ENCODE data around the gene CDKN1A. TPM values are rescaled to one million over a fixed set of nuclear protein-coding genes. Genes with fewer than 3 reads are reported as not detected.

Gene CDKN1A
- total RNA-seq = 100 to 1,000 TPM in 4 of 6 donors, 10 to 100 TPM in 2; 61.8 to 186 (median 127) TPM

DNA sequence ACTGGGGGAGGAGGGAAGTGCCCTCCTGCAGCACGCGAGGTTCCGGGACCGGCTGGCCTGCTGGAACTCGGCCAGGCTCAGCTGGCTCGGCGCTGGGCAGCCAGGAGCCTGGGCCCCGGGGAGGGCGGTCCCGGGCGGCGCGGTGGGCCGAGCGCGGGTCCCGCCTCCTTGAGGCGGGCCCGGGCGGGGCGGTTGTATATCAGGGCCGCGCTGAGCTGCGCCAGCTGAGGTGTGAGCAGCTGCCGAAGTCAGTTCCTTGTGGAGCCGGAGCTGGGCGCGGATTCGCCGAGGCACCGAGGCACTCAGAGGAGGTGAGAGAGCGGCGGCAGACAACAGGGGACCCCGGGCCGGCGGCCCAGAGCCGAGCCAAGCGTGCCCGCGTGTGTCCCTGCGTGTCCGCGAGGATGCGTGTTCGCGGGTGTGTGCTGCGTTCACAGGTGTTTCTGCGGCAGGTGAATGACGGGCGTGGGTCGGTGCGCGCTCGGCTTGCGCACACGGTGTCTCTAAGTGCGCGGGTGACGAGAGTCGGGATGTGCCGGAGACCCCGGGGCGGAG lies at the start of gene CDKN1A:
Gene CDKN1A (plus strand): TSS at position 227 of the 555 bp plus-strand sequence. CDS start 5,388 bp downstream, outside the sequence.
- Histone ChIP-seq H3K27ac (peak within 1 kb of the TSS; percentile 97 to 100 (median 98)), H3K4me3 (peak within 1 kb of the TSS; percentile 61 to 95 (median 80)), H3K27me3 (no peaks in the 10 kb centered on the region), H3K9me3 (no peaks in the 10 kb centered on the region), H3K4me1 (peaks cover 35 to 55% (median 43%) of the 10 kb centered on the region in 4 donors), H3K36me3 (peaks cover 0 to 13% (median 4%) of the 10 kb centered on the region in 4 donors)
- peak; percentile 98 to 100 (median 100) for TF ChIP-seq POLR2A (IDR thresholded peaks at IDR 0.05)
- TF ChIP-seq, protein P1, sequence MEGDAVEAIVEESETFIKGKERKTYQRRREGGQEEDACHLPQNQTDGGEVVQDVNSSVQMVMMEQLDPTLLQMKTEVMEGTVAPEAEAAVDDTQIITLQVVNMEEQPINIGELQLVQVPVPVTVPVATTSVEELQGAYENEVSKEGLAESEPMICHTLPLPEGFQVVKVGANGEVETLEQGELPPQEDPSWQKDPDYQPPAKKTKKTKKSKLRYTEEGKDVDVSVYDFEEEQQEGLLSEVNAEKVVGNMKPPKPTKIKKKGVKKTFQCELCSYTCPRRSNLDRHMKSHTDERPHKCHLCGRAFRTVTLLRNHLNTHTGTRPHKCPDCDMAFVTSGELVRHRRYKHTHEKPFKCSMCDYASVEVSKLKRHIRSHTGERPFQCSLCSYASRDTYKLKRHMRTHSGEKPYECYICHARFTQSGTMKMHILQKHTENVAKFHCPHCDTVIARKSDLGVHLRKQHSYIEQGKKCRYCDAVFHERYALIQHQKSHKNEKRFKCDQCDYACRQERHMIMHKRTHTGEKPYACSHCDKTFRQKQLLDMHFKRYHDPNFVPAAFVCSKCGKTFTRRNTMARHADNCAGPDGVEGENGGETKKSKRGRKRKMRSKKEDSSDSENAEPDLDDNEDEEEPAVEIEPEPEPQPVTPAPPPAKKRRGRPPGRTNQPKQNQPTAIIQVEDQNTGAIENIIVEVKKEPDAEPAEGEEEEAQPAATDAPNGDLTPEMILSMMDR (IDR thresholded peaks at IDR 0.05) = peak in 5 of 6 experiments; percentile 29 to 63 (median 51)
- peak; percentile 98 to 99 for TF ChIP-seq POLR2AphosphoS5 (IDR thresholded peaks at IDR 0.05)
- peak in 2 of 4 donors; percentile 57 to 87 for TF ChIP-seq EP300 (IDR thresholded peaks at IDR 0.05)
- peak; percentile 96 to 98 for DNase-seq
- ATAC-seq (ENCODE audit: low FRiP score in 2 of 2) = peak; percentile 88 to 91
- WGBS, 2 donors = 0 to 1% methylated on average over 5 to 28 of the region's 63 CpGs

DNA sequence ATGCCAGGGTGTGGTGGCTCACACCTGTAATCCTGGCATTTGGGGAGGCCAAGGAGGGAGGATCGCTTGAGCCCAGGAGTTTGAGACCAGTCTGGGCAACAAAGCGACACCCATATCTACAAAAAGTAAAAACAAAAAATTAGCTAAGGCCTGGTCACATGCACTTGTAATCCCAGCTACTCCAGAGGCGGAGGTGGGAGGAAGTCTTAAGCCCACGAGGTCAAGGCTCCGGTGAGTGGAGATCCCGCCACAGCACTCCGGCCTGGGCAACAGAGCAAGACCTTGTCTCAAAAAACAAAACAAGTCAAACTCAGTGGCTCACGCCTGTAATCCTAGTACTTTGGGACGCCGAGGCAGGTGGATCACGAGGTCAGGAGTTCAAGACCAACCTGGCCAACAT lies 48.7 kb upstream of the CDKN1A start:
- no peak for ATAC-seq (ENCODE audit: low FRiP score in 2 of 2)
- 91 to 97% methylated on average over 10 to 11 of the region's 11 CpGs for WGBS, 2 donors
- Histone ChIP-seq H3K4me3 (no peak overlapping the region), H3K36me3 (no peaks in the 10 kb centered on the region), H3K4me1 (peaks cover 23 to 39% (median 29%) of the 10 kb centered on the region in 4 donors), H3K9me3 (no peaks in the 10 kb centered on the region), H3K27me3 (no peaks in the 10 kb centered on the region), H3K27ac (peak overlapping the region in 3 of 4 donors; percentile 36 to 80 (median 72))
- TF ChIP-seq POLR2AphosphoS5 (IDR thresholded peaks at IDR 0.05) = no peak
- no peak for TF ChIP-seq POLR2A (IDR thresholded peaks at IDR 0.05)
- TF ChIP-seq, protein P1 (IDR thresholded peaks at IDR 0.05) = no peak
- no peak for TF ChIP-seq EP300 (IDR thresholded peaks at IDR 0.05)
- no peak for DNase-seq

DNA sequence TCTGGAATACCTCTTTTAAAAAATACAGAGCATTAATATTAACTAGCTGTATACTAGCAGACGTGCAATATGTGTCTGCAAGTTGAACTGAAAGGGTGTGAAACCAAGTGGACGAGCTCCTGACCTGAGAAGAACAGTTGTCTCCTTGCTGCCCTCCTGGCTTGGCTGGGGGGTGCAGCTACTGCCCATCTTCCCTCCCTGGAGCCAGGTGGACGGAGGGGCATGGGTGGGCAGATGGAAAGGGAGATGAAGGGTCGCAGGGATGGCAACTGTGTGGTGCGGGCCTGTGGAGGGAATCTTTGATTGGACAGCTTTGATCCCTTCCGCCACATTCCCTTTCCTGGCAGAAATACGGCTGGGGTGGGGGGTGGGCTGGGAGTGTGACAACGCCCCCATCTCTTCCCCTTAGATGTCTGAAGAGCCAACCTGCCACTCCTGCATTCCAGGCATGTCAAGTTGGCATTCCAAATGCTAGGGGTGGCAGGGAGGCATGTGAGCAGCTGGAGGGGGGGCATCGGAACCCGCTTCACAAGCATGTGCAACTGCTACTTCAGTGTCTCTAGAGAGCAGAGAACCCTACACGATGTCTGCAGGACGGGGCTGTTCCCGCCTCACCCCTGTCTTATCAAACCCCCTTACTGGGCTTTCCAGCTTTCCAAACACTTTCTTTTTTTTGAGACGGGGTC lies 47.0 kb upstream of the CDKN1A start:
- DNase-seq (no peak), ATAC-seq (ENCODE audit: low FRiP score in 2 of 2) (peak in 1 of 2 donors; percentile 54)
- Histone ChIP-seq H3K27ac (no peak overlapping the region), H3K4me1 (peaks cover 23 to 39% (median 27%) of the 10 kb centered on the region in 4 donors), H3K9me3 (no peaks in the 10 kb centered on the region), H3K36me3 (no peaks in the 10 kb centered on the region), H3K4me3 (no peak overlapping the region), H3K27me3 (no peaks in the 10 kb centered on the region)
- WGBS, 2 donors = 67 to 75% methylated on average over 13 to 14 of the region's 14 CpGs
- TF ChIP-seq POLR2A (IDR thresholded peaks at IDR 0.05) = no peak
- no peak for TF ChIP-seq EP300 (IDR thresholded peaks at IDR 0.05)
- TF ChIP-seq, protein P1 (IDR thresholded peaks at IDR 0.05) = no peak
- no peak for TF ChIP-seq POLR2AphosphoS5 (IDR thresholded peaks at IDR 0.05)

DNA sequence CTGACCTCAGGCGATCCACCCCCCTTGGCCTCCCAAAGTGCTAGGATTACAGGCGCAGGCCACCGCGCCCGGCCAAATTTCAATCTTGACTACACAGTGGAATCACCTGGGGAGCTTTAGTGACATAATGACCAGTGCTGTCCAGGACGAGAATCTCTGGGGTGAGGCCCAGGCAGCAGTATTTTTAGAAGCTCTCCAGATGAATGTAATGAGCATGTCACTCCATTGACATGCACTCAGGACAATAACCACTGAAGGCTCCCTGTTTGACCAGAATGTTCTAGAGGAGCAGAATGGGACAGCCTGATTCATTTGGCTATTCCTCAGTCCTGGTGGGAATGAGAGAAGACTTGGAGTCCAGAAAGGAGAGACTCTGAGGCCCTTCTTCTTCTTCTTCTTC lies 45.1 kb upstream of the CDKN1A start:
- DNase-seq (no peak), ATAC-seq (ENCODE audit: low FRiP score in 2 of 2) (no peak)
- Histone ChIP-seq H3K27me3 (no peaks in the 10 kb centered on the region), H3K27ac (no peak overlapping the region), H3K4me1 (peaks cover 10 to 25% (median 15%) of the 10 kb centered on the region in 4 donors), H3K36me3 (no peaks in the 10 kb centered on the region), H3K4me3 (no peak overlapping the region), H3K9me3 (no peaks in the 10 kb centered on the region)
- WGBS, 2 donors = 81 to 94% methylated on average over 6 of the region's 6 CpGs
- no peak for TF ChIP-seq EP300 (IDR thresholded peaks at IDR 0.05)
- TF ChIP-seq POLR2A (IDR thresholded peaks at IDR 0.05) = no peak
- TF ChIP-seq, protein P1 (IDR thresholded peaks at IDR 0.05) = no peak
- TF ChIP-seq POLR2AphosphoS5 (IDR thresholded peaks at IDR 0.05) = no peak
